NCI-H460 (cell line): ENCODE data around the gene WDR70. TPM values are rescaled to one million over a fixed set of nuclear protein-coding genes. Genes with fewer than 3 reads are reported as not detected.
"Not testable (repeated sequence)": the region's sequence is repeated elsewhere in the genome, so short reads cannot be mapped to it uniquely, and the experiment has no call there.

ENCODE experiments used
- DNase-seq: peaks from one replicate; pipeline ENCODE4 v3.0.0-alpha.2; 2016; ENCODE audit warnings: low read depth; ENCODE audit errors: extremely low read depth
- total RNA-seq: library from RNA; depleted of rRNA; stranded (reverse); fragments of >200 nt; shearing (Covaris generic); gene quantifications from 2 replicates; pipeline ENCODE4 v1.2.3, GENCODE V29; 2014

Gene WDR70
- total RNA-seq, 1 experiment from 2014 or later = 22.8 TPM

DNA sequence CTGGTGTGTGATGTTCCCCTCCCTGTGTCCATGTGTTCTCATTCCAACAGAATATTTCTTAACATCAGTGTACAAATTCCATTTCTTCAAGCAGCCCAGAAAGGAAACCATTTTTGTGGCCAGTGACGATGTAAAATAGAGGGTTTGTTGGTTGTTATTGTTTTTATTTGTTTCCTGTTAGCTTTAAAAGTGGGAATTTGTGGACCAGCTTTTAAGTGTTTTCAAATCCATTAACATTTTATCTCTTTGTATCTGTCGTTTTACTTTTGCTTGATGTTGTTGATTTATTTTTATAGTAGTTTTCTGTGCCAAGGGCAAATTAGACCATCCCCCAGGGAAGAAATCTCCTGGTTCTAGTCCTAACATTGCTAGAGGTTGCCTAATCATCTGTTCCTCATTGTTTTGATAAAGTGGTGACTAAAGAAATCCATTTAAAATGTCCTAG is 360.7 kb downstream of the WDR70 start:
- no peak for DNase-seq

DNA sequence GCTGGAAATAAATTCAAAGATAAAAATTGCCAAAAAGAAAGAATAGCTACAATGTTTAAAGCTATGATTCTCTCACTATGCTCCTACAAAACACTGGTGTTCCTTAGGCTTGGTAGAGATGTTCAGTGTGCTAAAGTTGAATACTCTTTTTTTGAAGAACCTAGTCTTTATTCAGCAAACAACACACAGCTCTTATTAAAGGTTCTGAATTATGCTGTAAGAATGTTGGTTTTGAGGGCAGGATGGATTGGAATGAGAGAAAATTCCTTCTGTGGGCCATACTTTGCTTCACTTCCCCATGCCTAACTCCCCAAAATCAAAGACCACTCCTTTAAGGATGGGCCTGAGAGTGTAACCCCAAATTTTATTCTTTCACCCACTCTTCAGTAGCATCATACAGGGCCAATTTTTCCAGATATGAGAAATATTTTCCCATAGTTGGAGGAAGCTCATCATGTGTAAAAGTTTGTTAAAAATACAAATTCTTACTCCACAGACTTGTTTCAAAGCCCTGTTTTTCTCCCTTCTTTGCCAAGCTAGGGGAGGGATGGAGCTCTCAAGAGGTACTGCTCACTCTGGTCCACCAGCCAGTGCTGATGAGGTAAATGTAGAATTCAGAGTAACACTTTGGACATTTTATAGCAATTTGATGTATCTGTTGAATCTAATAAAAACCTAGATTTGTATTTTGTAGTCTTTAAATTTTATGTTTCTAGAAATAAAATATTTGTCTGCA is 361.4 kb downstream of the WDR70 start:
- DNase-seq = no peak

DNA sequence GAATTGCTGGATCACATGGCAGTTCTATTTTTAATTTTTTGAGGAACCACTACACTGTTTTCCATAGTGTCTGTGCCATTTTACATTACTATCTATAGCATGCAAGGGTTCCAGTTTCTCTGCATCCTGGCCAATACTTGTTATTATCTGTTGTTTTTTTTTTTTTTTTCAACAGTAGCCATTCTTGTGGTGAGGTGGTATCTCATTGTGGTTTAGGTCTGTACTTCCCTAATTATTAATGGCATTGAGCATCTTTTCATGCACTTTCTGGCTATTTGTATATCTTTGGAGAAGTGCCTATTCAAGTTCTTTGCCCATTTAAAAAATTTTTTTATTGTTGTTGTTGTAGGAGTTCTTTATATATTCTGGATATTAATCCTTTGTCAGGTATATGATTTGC is 363.0 kb downstream of the WDR70 start:
- DNase-seq = no peak

DNA sequence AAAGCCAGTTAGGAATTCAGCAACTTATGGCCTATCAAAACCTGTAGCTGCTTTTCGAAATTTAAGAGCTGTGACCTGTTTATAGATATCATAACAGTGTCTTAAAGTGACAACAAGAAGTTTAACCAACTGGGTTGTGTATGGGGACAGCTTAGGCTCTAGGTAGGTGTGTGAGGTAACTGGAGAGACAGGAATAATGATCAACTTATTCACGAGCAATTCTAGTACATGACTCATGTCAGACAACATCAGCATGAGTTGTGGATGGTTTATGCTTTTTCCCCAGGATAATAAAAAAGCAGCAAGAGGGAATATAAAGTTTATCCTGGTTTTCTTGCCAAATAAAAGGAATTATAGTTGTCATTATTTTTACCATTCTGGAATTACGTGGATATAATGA is 372.1 kb downstream of the WDR70 start:
- no peak for DNase-seq

DNA sequence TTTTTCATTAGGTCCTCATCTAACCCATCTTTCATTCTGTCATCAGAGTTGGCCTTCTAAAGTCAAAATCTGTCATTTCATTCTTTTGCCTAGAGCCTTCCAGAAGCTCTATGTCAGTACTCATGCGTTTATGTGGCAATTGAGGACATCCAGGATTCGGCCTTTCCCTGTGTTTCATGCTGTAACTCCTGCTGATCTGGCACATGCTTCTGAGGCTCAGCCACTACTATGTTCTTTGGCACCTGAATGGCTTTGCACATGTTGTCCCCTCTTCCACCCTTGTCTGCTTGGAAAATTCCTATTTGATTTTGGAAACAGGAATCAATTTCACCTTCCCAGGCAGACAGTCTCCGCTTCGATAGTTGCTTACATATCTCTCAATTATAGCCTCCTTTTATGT is 375.9 kb downstream of the WDR70 start:
- no peak for DNase-seq

DNA sequence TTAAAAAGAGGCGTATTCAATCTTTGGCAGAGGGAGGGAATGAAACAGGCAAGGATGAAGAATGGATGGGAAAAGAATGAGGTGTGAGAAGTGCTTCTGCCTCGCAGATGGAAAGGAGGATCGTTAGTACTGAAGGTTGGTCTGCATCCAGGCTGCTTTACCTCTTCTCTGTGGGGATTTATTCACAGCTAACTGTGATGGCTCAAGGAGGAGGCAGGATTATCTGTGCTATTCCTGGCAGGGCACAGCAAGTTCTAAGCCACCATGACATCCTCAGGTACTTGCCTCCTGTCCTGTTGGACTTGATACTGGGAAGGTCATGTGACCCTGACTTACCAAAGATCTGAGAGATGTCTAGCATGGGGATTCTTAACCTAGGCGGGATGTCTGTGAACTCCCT is 376.5 kb downstream of the WDR70 start:
- DNase-seq = no peak

DNA sequence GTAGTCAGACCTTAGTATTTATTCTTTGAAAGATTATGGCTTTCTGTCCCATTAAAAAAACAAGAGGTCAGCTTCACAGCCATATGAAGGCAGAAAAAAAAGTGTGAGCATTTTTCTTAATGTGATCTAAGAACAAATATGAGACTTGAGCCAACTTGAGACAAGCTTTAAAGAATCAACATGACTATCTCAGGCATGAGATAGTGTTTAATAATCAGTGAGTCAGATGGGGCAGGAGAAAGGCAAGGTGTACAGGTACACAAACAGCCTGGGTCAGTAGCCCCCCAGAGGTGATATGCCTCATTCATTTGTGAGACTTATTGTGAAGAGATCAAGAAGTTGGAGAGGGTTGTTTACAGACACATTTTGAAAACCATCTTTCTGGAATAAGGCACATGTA is 377.1 kb downstream of the WDR70 start:
- DNase-seq = no peak

DNA sequence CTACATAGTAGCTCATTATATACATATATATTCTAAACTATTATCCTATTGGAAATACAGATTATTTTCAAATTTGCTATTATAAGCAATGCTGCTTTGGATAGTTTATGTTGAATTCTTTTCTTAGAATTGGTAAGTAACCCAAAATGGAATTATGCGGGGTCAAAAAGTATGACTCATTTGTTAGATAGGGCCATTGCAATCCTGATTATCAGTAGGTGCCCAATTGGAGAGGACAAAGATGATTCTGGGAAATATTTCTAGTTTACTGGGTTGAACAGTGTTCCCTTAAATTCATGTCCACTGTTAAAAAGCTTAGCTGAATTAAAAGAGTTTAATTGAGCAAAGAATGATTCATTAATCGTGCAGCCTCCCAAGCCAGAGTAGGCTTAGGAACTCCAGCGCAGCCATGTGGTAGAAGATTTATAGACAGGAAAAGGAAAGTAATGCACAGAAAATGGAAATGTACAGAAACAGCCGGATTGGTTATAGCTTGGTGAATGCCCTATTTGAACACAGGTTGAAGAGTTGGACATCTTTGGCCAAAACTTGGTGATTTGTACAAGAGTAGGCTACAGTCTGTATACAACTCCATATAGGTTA is 379.0 kb downstream of the WDR70 start:
- no peak for DNase-seq

DNA sequence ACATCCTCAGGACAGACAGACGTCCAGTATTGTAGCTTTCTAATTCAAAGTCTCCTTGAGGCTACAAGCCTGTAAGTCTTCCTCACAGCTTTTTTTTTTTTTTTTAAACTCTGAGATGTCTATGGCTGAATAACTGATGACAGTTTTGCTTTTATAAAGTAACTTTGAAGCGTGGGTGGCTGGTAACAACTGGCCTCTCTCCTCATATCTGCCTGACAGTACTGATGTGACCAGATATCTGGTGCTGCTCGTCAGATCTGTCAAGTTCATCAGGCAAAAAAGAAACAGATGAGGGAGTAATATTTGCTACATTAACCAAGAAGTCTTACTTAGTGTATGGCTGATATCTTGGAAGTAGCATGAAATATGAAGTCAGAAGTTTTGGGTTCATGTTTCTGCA is 388.1 kb downstream of the WDR70 start:
- no peak for DNase-seq

DNA sequence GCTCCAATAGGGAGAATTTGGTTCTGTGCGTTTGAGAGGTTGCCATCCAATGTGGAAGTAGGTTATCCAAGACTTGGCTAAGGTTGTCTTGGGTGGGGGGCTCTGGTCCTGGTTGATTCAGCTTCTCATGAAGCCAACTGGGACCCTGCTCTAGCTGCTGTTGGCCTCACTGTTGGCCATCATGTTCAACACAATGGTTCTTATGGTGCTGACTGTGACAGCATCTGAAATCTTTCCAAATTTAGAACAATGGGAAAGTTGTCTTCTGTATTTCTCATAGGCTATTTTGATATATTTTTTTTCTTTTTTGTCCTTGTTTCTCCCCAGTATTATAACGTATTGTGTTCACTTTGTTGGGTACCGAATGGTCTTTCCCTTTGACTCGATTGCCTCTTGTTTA is 388.8 kb downstream of the WDR70 start:
- no peak for DNase-seq

DNA sequence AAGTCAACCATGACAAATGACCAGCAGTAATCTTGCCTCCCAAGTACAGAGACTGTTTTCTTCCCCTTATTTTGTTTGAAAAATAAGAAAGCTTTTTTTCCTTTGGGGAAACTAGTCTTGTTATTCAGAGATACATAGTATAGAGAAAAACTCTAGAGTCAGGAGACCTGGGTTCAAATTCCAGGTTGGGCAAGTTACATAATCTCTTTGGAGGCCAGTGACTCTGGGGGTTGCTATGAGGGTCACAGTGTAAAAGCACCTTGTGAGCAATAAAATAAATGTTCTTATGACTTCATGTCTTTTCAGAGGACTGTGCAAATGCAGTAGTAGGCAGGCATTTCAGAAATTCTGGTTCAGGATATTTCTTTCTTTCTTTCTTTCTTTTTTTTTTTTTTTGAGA is 389.3 kb downstream of the WDR70 start:
- no peak for DNase-seq

DNA sequence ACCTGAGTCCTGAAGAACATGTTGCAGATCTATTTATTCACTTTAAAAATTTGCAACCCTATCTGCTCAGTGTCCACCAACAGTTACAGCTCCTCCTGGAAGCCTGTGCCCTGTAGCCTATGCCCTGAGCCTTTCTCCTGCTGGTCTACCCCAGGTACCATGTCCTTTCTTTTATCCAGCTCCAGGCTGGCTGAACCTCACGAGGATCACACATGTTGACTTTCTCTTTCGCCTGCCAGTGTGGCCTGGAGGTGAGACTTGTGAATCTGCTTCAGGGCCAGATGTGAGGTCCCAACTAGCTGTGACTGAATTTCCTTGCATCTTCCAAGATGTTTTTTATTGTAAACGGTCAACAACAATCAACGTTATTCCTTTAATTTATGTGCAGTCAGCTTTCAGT is 390.0 kb downstream of the WDR70 start:
- DNase-seq = no peak

DNA sequence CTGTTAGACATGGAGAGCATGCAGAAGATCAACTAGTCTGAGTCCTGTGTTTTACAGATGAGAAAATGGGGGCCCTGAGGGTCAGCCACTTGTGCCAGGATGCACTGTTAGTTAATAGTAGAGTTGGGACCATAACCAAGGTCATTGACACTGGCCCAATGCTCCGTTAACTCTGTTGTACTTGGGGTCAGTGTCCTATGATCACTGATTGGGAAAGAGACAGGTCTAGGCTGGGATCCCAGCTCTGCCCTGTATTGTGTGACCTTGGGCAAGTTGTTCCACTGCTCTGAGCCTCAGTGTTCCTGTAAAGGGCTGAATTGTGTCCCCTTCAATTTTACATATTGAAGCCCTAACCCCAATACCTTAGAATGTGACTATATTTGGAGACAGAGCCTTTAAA is 390.7 kb downstream of the WDR70 start:
- DNase-seq = no peak

DNA sequence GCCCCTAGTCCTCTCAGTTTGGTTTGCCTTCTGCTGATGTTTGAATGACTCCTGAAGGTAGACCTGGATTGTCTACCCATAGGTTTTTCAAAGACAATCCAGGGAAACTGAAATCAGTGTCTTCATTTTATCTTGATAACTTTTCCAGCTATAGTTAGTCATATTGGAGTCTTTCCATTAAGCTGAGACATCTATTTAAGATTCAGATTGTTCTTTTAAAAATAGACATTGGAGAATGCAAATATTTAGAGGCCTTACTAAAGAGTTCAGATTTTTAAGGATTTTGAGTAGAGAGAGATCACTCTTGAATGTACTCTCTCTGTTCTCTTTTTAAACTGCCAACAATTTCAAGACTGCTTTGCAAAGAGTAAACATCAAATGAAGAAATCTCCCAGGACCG is 391.7 kb downstream of the WDR70 start:
- DNase-seq = no peak

DNA sequence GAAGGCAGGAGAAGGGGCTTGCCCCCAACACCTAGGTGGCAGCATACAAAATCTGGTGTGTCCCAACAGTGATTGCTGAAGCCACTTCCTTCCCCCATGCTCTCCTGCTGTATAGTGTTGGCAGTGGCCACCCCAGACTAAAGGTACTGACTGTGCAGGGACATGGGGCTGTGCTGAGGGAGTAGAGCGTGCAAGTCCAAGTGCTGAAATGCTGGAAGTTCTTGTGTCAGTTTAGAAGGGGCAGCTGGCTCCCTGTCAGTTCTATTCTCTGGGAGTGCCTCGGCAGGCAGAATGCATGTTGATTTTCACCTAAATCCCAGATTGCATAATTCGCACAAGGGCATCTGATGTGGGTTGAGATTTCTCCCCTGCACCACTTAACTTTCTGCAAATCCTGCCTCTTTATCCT is 392.1 kb downstream of the WDR70 start:
- DNase-seq = no peak

DNA sequence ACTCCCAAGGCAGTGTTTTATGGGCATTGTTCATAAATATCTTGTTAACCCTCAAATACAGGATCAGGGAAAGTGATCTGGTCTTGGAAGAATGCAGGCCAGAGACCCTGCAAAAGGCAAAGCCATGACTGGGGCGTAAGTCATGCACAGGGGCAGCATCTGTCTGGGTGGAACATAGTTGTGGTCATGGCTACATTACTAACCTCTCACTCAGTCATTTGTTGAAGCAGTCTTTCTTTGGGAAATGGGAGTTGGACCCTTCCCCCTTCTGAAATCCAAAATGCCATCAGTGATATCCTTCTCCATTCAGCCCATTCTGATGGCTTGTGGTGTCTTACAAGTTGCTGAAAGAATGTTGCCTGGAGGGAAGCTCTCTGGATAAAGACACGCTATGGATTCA is 392.6 kb downstream of the WDR70 start:
- no peak for DNase-seq

DNA sequence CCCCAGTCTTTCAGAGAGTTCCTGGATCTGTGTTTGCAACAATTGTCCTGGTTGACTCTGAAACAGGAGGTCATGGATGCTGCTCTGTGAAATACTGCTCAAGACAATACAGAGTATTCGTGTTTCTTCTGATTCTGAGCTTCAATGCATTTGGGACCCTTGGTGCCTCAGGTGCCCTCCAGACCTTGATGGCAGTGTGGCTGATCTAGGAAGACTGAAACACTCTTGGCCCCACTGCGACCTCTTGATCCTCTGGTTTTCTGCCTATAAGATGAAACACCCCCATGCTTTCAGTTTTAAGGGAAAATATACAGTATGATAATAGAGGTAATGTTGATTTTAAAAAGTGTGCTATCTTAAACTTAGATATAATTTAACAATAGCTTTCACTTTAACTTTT is 393.1 kb downstream of the WDR70 start:
- no peak for DNase-seq

DNA sequence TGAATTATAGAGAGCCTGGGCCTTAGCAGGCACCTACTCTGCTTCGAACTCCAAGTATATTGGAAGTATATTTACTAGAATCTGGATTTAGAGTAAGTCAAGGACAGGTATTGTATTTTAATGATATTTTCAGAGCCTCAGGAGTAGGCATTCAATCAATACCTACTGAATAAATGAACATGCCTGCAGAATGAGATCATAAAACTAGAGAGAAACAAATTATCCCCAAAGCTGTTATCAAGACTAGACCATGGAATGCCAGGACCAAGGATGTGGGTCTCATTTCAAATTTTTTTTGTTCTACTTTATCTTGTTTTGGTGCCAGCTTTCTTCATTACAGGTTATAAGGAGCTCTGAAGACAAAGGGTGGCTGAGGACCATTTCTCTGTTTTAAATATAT is 394.7 kb downstream of the WDR70 start:
- no peak for DNase-seq

DNA sequence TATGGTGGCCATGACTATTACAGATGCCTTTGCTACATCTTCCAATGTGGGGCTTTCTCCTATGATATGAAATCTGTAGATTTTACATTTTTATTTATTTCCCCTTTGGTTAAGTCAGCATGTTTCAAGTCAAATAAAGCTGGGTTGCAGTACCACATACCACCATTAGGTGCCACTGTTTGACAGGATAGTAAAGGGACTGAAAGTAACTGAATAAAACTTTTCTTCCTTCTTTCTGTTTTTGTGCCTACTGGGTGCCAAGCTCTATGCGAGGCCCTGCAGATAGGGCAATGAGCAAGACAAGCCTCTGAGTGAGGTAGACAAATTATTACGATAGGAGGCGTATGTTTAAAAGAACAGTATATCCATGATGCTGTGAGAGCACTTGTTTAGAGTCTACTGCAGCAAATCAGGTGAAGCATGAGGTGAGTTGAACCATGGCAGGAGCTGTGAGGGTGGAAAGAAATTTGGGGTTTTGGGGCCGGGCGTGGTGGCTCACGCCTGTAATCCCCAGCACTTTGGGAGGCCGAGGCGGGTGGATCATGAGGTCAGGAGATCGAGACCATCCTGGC is 395.9 kb downstream of the WDR70 start:
- DNase-seq = no peak

DNA sequence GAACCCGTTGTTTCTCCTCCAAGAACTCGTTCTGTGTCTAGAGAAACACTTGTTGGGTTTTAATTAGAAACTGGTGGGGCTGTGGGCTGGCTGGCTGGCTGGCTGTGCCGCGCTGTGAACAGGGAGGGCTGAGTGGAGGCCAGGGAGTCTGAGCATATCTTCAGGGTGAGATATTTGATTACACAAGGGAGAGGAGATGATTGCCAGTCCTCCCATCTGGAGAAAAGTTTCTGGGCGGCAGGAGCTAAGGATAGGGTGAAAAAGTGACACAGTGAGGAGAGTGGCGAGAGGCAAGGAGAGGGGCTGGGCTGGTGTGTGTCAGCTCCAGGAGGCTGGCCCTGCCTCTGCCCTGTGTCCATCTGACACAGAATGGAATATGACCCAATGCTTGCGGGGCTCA is 397.7 kb downstream of the WDR70 start:
- no peak for DNase-seq

DNA sequence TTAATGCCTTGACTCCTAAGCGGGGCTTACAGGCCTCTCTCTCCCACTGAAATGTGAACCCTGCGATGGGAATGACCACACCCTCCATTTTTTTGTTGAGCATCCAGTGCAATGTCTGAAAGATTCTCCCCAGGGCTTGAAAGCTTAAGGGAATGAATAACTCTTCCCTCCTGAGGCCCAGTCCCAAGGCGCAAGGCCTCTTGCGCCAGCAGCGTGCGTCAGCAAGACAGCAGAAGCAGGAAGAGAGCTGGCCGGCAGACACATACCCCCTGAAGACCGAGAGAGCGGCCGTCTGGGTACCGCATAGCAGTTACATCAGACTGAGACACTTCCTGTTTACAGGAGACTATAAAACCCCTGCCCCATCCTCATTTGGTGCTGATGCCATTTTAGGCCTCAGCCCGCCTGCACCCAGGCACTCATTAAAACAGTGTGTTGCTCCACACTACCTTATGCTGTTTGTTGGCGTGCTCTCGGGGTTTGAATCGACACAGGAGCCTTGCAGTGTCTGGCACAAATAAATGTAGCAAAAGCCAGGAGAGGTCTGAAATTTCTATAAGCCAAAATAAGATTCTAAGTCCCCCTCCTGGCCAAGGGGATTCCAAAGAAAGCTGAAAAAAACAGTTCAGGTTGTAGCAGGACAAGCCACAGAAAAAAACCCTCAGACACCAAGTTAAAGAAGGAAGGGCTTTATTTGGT is 398.5 kb downstream of the WDR70 start:
- DNase-seq = no peak

DNA sequence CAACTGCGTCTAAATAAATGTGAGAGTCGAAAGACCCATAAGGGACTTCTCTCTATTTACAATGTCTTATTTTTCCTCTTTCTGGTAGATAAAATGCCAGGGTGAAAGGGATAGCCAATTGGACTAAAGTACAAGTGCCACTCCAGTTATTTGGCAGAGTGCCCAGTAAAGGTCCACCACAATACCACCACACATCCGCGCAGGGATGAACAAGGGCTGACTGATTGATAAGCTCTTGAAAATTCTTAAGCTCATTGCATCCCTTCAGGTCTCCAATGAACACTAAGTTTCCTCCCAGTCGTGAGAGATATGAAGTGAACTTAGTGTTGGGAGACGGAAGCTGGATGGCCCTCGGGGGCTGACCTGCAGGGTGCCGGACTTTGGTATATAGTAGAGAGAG is 402.3 kb downstream of the WDR70 start:
- not testable (repeated sequence) for DNase-seq
